ENCODE data around the gene PMPCA.

PMPCA gene

DNA sequence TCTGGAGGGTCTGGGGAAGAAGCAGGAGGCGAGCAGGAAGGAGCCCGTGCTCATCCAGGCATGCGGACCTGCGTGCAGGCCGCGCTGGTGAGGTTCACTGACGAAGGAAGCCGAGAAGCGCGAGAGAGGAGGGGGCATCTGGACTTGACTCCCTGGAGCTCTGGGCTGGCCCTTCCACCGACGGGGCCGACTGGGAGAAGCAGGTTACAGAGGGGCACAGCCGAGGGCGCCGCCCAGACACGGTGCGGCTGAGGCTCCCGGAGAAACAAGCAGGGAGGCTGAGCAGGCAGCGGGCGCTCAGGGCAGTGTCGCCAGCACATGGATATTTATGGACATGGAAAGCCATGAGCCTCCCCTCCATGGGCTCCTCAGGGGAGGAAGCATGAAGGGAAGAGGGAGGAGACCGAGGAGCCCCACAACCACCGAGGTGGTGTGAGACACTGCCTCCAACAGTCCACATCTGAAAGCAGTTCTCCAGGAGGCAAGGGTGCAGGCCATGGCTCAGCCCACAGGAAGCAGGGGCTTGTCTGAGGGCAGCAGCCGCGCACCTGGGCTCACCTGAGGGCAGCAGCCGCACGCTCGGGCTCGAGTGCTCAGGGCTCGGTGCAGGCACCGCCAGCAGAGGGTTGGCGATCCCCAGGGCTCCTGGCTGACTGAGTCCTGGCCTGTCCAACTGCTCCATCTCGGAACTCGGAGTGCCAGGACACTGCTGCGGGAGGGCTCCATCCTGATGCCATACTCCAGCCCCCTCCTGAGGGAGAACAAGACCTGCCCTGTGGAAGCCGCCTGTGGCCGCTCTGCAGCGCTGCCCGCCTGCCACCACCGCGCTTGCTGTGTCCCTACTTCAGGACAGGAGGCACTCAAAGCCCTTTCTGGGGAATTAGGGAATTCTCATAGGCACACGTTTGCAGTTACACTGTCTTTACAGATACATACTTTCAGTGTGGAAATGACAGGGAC, 44.9 kb downstream of the PMPCA start:
- Histone ChIP-seq H3K4me1 (ENCODE audit: control insufficient read depth in 1 of 2, insufficient read depth in 2 of 2, low read length in 2 of 2) (no peaks in the 10 kb centered on the region), H3K9me3 (ENCODE audit: control insufficient read depth in 1 of 2, low read length in 2 of 2) (no peaks in the 10 kb centered on the region), H3K36me3 (ENCODE audit: control insufficient read depth in 1 of 2, insufficient read depth in 2 of 2, low read length in 2 of 2) (peaks cover 73 to 87% of the 10 kb centered on the region in 2 donors)

DNA sequence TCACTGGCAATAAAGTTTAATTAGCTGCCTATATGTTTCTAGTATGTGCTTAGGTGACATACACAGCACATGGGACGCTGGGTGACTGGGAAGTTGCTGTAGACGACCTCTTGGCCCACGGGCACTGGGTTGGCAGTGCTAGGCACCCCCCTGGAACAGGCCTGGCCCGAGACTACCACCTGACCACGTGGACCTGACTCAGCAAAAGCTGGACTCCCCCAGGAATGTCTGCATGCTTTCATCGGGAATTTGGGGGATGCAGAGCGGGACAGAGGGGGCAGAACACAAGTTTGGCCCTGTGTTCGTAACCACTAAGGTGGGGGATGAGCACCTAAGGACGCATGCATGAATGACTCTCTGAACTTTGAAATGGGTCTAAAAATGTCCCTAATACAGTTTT, 45.8 kb downstream of the PMPCA start:
- no peak overlapping the region for H3K27ac ChIP-seq (ENCODE audit: low read length)
- no peaks in the 10 kb centered on the region for H3K4me1 ChIP-seq (ENCODE audit: control insufficient read depth in 1 of 2, insufficient read depth in 2 of 2, low read length in 2 of 2)
- no peaks in the 10 kb centered on the region for H3K27me3 ChIP-seq (ENCODE audit: low read depth, low read length)
- H3K4me3 ChIP-seq (ENCODE audit: low read depth in 1 of 2, low read length in 2 of 2) = no peak overlapping the region
- peaks cover 70 to 86% of the 10 kb centered on the region in 2 donors for H3K36me3 ChIP-seq (ENCODE audit: control insufficient read depth in 1 of 2, insufficient read depth in 2 of 2, low read length in 2 of 2)
- no peaks in the 10 kb centered on the region for H3K9me3 ChIP-seq (ENCODE audit: control insufficient read depth in 1 of 2, low read length in 2 of 2)

More for the DNA sequence above, 44.9 kb downstream of the PMPCA start:
- H3K27me3 ChIP-seq (ENCODE audit: low read depth, low read length) = no peaks in the 10 kb centered on the region
- no peak overlapping the region for H3K27ac ChIP-seq (ENCODE audit: low read length)
- H3K4me3 ChIP-seq (ENCODE audit: low read depth in 1 of 2, low read length in 2 of 2) = no peak overlapping the region

DNA sequence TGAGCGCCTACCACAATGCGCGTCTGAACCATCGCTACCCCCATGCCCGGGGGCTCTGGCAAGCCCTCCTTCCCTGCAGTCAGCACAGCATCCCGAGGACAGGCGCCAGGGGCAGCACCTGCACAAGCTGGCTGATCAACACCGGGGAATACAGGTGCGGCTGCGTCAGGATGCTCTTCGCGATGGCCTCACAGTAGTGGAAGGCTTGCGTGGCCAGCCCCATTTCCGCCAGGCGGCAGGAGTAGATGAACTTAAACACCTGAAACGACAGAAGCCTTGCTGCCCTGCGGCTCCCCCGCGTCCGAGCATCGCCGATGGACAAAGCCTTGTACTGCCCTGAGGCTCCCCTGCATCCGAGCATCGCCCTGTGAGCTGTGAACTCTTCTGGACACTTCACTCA, 46.9 kb downstream of the PMPCA start:
- H3K27me3 ChIP-seq (ENCODE audit: low read depth, low read length) = no peaks in the 10 kb centered on the region
- peaks cover 68 to 84% of the 10 kb centered on the region in 2 donors for H3K36me3 ChIP-seq (ENCODE audit: control insufficient read depth in 1 of 2, insufficient read depth in 2 of 2, low read length in 2 of 2)
- no peak overlapping the region for H3K27ac ChIP-seq (ENCODE audit: low read length)
- H3K4me3 ChIP-seq (ENCODE audit: low read depth in 1 of 2, low read length in 2 of 2) = no peak overlapping the region
- H3K9me3 ChIP-seq (ENCODE audit: control insufficient read depth in 1 of 2, low read length in 2 of 2) = no peaks in the 10 kb centered on the region
- H3K4me1 ChIP-seq (ENCODE audit: control insufficient read depth in 1 of 2, insufficient read depth in 2 of 2, low read length in 2 of 2) = no peaks in the 10 kb centered on the region

DNA sequence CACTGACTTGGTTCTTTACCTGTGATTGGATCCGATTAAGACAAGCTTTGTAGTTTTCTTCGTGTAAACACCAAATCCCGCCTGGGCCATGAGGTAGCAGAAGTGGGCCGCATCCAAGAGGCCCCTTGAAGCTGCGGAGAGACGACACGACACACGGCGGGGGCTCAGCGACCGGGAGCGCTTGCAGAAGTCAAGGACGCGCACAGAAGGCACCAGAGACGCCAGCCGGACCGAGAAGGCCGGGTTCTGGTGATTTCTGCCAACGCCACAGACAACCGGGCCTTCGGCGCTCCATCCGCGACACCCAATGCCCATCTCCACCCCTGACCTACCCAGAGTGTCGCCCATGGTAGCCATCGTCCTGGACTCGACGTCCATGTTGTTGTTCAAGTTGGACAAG, 49.0 kb downstream of the PMPCA start:
- H3K4me3 ChIP-seq (ENCODE audit: low read depth in 1 of 2, low read length in 2 of 2) = no peak overlapping the region
- peaks cover 76 to 91% of the 10 kb centered on the region in 2 donors for H3K36me3 ChIP-seq (ENCODE audit: control insufficient read depth in 1 of 2, insufficient read depth in 2 of 2, low read length in 2 of 2)

DNA sequence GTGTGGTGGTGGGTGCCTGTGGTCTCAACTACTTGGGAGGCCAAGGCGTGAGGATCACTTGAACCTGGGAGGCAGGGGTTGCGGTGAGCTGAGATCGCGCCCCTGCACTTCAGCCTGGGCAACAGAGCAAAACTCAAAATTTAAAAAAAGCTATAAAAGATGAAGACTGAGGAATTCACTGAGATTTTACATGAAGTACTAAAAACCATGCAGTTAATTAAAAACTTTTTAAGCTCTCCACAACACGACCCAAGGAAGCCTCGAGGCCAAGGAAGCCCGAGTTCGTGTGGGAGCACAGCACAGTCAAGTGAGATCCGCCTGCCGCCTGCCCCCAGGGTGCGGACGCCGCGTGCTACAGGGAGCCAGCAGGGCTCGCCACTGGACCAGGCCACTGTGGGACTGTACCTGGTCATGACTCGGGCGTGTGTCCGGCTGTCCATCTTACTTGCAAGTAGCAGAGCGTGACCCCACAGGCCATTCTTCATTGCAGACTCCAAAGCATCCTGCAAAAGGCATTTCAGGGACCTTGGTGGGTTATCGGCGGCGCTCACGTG, 50.4 kb downstream of the PMPCA start:
- H3K27ac ChIP-seq (ENCODE audit: low read length) = no peak overlapping the region
- no peaks in the 10 kb centered on the region for H3K4me1 ChIP-seq (ENCODE audit: control insufficient read depth in 1 of 2, insufficient read depth in 2 of 2, low read length in 2 of 2)
- no peaks in the 10 kb centered on the region for H3K9me3 ChIP-seq (ENCODE audit: control insufficient read depth in 1 of 2, low read length in 2 of 2)
- H3K27me3 ChIP-seq (ENCODE audit: low read depth, low read length) = no peaks in the 10 kb centered on the region
- no peak overlapping the region for H3K4me3 ChIP-seq (ENCODE audit: low read depth in 1 of 2, low read length in 2 of 2)
- peaks cover 70 to 91% of the 10 kb centered on the region in 2 donors for H3K36me3 ChIP-seq (ENCODE audit: control insufficient read depth in 1 of 2, insufficient read depth in 2 of 2, low read length in 2 of 2)

More for the DNA sequence above, 49.0 kb downstream of the PMPCA start:
- no peaks in the 10 kb centered on the region for H3K27me3 ChIP-seq (ENCODE audit: low read depth, low read length)
- no peaks in the 10 kb centered on the region for H3K9me3 ChIP-seq (ENCODE audit: control insufficient read depth in 1 of 2, low read length in 2 of 2)
- no peak overlapping the region for H3K27ac ChIP-seq (ENCODE audit: low read length)
- no peaks in the 10 kb centered on the region for H3K4me1 ChIP-seq (ENCODE audit: control insufficient read depth in 1 of 2, insufficient read depth in 2 of 2, low read length in 2 of 2)

DNA sequence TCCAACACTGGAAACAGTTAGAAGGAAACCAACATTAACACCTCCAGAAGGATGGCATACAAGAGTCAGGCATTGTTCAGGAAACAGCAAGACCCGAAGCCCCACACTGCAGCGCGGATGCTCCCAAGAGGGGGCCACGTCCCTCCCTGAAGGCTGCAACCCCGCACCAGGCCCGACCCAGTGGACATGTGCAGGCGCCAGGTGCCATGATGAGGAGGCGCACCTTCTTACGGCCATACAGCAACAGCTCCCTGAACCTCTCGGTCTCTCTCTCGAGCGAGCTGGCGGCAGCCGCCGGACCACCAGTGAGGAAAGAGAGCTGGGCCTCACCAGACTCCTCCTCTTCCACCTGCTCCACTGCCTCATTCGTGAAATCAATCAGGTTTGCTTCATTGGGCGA, 52.2 kb downstream of the PMPCA start:
- H3K27ac ChIP-seq (ENCODE audit: low read length) = no peak overlapping the region
- H3K27me3 ChIP-seq (ENCODE audit: low read depth, low read length) = no peaks in the 10 kb centered on the region
- H3K9me3 ChIP-seq (ENCODE audit: control insufficient read depth in 1 of 2, low read length in 2 of 2) = no peaks in the 10 kb centered on the region
- no peaks in the 10 kb centered on the region for H3K4me1 ChIP-seq (ENCODE audit: control insufficient read depth in 1 of 2, insufficient read depth in 2 of 2, low read length in 2 of 2)
- H3K4me3 ChIP-seq (ENCODE audit: low read depth in 1 of 2, low read length in 2 of 2) = no peak overlapping the region
- peaks cover 69 to 91% of the 10 kb centered on the region in 2 donors for H3K36me3 ChIP-seq (ENCODE audit: control insufficient read depth in 1 of 2, insufficient read depth in 2 of 2, low read length in 2 of 2)

DNA sequence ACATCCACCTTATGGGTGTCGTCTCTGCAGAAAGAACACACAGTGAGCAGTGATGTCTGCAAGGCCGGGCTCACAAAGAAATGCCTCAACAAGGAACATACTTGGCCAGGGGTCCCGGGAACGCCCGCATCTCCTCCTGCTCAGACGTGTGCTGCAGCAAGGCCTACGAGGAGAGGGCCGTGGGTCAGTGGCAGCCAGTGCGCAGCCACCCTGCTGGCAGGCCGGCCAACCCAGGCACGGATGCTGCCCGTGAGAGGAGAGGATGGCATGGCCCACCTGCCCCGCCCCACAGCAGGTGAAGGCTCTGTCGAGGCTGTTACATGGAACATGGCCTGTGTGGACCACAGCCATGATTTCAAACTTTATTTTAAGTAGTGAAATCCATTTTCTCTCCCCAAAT, 53.1 kb downstream of the PMPCA start:
- H3K36me3 ChIP-seq (ENCODE audit: control insufficient read depth in 1 of 2, insufficient read depth in 2 of 2, low read length in 2 of 2) = peaks cover 76 to 90% of the 10 kb centered on the region in 2 donors
- H3K27me3 ChIP-seq (ENCODE audit: low read depth, low read length) = no peaks in the 10 kb centered on the region
- no peak overlapping the region for H3K4me3 ChIP-seq (ENCODE audit: low read depth in 1 of 2, low read length in 2 of 2)
- no peaks in the 10 kb centered on the region for H3K9me3 ChIP-seq (ENCODE audit: control insufficient read depth in 1 of 2, low read length in 2 of 2)
- H3K4me1 ChIP-seq (ENCODE audit: control insufficient read depth in 1 of 2, insufficient read depth in 2 of 2, low read length in 2 of 2) = no peaks in the 10 kb centered on the region
- no peak overlapping the region for H3K27ac ChIP-seq (ENCODE audit: low read length)

DNA sequence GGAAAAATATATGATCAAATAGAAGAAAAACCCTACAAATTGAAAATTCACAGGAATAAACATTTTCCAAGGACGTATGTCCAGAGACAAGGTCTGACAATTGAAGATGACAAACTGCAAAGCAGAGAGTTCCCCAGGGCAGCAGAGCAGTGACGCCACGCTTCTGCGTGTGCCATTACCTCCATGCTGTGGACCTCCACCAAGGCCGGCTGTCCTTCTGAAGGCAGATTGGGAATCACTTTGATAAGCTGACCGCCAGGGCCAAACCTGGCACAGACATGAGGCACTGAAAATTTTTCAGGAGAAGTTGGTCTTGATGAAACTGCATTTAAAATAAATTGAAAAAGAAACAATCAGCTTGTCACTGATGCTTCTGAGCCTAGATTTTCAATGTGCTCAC, 53.8 kb downstream of the PMPCA start:
- H3K4me3 ChIP-seq (ENCODE audit: low read depth in 1 of 2, low read length in 2 of 2) = no peak overlapping the region
- H3K27ac ChIP-seq (ENCODE audit: low read length) = no peak overlapping the region
- H3K4me1 ChIP-seq (ENCODE audit: control insufficient read depth in 1 of 2, insufficient read depth in 2 of 2, low read length in 2 of 2) = no peaks in the 10 kb centered on the region
- H3K36me3 ChIP-seq (ENCODE audit: control insufficient read depth in 1 of 2, insufficient read depth in 2 of 2, low read length in 2 of 2) = peaks cover 71 to 87% of the 10 kb centered on the region in 2 donors
- H3K27me3 ChIP-seq (ENCODE audit: low read depth, low read length) = no peaks in the 10 kb centered on the region
- H3K9me3 ChIP-seq (ENCODE audit: control insufficient read depth in 1 of 2, low read length in 2 of 2) = no peaks in the 10 kb centered on the region

DNA sequence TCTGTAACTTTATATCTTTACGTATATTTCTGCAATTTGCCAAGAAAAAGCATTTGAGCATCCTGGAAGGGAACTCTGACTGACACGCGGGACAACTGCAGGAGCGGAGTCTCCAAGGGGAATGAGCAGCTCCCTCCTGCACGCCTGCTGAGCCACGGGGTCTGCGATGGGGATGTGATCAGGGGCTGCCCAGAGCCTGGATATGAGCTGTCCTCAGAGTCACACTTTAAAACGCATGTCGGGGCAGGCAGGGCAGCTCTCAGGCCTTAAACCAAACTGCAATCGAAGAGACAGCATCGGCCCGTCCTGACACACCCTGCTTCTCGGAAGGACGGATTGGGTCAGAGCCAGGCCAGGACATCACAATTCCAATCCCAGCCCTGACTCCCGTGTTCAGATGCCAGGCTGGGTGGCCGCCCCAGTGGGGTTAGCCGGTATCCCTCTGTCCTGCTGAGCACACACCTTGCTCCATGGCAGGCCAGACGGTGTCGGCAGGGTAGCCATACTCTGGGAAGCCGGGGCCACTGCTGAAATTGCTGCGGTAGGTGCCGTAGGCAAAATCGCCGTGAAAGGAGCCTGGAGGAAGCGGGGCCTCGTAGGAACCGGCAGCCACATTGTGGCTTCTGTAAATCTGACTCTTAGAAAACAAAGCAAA, 55.2 kb downstream of the PMPCA start:
- no peaks in the 10 kb centered on the region for H3K4me1 ChIP-seq (ENCODE audit: control insufficient read depth in 1 of 2, insufficient read depth in 2 of 2, low read length in 2 of 2)
- H3K27ac ChIP-seq (ENCODE audit: low read length) = no peak overlapping the region
- no peak overlapping the region for H3K4me3 ChIP-seq (ENCODE audit: low read depth in 1 of 2, low read length in 2 of 2)
- H3K36me3 ChIP-seq (ENCODE audit: control insufficient read depth in 1 of 2, insufficient read depth in 2 of 2, low read length in 2 of 2) = peaks cover 71 to 91% of the 10 kb centered on the region in 2 donors
- no peaks in the 10 kb centered on the region for H3K27me3 ChIP-seq (ENCODE audit: low read depth, low read length)
- no peaks in the 10 kb centered on the region for H3K9me3 ChIP-seq (ENCODE audit: control insufficient read depth in 1 of 2, low read length in 2 of 2)

DNA sequence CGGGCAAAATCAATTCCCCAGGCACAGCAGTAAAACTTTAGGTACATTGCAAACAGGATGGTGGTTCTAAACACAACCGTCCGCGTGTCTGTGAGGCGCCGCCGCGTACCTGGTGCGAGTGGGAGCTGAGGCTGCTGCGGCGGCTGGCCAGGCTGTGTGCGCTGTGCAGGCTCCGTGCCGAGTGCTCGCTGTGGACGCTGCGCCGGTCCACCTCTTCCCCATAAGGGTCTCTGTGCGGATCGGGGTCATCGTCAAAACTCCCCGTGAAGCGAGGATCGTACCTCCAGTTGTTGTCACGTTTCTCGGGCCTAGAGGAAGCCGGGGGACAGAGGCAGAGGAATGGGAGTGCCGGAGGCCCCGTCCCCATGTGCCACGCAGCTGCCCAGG, 55.7 kb downstream of the PMPCA start:
- no peak overlapping the region for H3K4me3 ChIP-seq (ENCODE audit: low read depth in 1 of 2, low read length in 2 of 2)
- H3K9me3 ChIP-seq (ENCODE audit: control insufficient read depth in 1 of 2, low read length in 2 of 2) = no peaks in the 10 kb centered on the region
- no peaks in the 10 kb centered on the region for H3K4me1 ChIP-seq (ENCODE audit: control insufficient read depth in 1 of 2, insufficient read depth in 2 of 2, low read length in 2 of 2)
- no peak overlapping the region for H3K27ac ChIP-seq (ENCODE audit: low read length)
- H3K36me3 ChIP-seq (ENCODE audit: control insufficient read depth in 1 of 2, insufficient read depth in 2 of 2, low read length in 2 of 2) = peaks cover 70 to 91% of the 10 kb centered on the region in 2 donors
- H3K27me3 ChIP-seq (ENCODE audit: low read depth, low read length) = no peaks in the 10 kb centered on the region

DNA sequence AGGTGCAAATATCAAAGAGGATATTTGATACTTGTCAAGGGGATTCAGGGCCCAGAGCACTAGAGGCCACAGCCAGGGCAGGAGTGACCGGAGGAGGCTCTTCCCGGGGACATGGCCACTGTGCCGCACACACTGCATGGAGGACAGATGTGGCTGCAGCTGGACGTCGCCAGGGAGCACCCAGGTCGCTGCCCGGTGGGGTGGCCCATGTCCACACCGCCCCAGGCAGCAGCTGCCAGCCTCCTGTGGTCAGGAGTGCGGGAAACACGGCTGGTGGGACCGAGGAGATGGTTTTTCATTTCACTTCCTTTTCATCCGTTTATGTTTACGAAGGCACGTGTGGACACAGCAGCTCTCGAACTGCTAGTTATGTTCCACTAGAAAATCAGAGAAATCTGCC, 57.3 kb downstream of the PMPCA start:
- peaks cover 74 to 95% of the 10 kb centered on the region in 2 donors for H3K36me3 ChIP-seq (ENCODE audit: control insufficient read depth in 1 of 2, insufficient read depth in 2 of 2, low read length in 2 of 2)
- H3K27me3 ChIP-seq (ENCODE audit: low read depth, low read length) = no peaks in the 10 kb centered on the region
- H3K4me3 ChIP-seq (ENCODE audit: low read depth in 1 of 2, low read length in 2 of 2) = no peak overlapping the region
- H3K4me1 ChIP-seq (ENCODE audit: control insufficient read depth in 1 of 2, insufficient read depth in 2 of 2, low read length in 2 of 2) = no peaks in the 10 kb centered on the region
- no peak overlapping the region for H3K27ac ChIP-seq (ENCODE audit: low read length)
- H3K9me3 ChIP-seq (ENCODE audit: control insufficient read depth in 1 of 2, low read length in 2 of 2) = no peaks in the 10 kb centered on the region

Data from muscle layer of duodenum (tissue), 2 donors.